HG03196 (cell line): ENCODE measurements around the gene PAPSS1.
"Not testable (repeated sequence)": the region's sequence is repeated elsewhere in the genome, so short reads cannot be mapped to it uniquely, and the experiment has no call there.

ENCODE experiments used
- ATAC-seq: cut with Tn5 transposase; IDR thresholded peaks from one replicate; pipeline ENCODE4 v1.9.1; 2021; ENCODE audit not compliant: unreplicated experiment

PAPSS1 gene

DNA sequence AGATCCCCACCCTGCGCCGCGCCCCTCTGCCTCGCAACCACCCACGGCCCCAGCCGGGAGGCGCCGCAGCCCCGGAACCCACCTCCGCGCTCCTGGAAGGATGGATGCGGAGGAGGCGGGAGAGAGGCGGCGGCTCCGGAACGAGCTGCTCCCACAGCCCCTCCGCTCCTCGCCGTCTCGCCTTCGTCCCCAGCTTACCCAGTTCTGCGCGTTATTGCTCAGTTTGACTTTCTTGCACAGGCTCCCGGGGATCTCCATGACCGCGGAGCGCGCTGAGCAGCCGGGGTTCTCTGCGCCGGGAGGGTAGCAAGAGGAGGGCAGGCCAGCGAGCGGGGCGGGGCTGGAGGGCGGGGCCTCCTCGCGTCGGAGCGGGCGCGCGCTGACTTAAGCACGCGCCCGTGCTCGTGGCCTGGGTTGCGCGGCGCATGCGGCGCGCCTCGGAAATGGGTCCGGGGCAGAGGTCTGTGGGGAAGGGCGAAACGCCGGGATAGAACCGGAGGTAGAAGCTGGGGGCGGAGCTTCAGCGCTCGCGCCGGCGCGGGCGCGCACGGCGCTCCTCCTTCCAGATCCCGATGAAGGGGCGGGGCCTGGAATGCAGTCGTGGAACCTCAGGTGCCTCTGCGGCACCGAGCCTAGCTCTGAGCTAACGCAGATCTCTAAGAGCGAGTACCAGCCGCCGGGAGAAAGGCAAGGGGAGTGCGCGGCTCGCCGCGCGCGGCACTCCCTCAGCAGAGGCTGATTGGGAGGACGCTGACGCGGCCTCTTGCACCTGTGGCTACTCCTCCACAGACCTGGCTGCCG is at the start of gene PAPSS1:
Gene PAPSS1, minus strand, starts transcription at position 313 of the 801 bp plus-strand sequence. Its CDS starts 55 bp downstream, at position 258.
- ATAC-seq, result peak; percentile 90

GRCh38 chr4:107760281-107760947 is 40.4 kb upstream of the PAPSS1 start:
- no peak for ATAC-seq

DNA sequence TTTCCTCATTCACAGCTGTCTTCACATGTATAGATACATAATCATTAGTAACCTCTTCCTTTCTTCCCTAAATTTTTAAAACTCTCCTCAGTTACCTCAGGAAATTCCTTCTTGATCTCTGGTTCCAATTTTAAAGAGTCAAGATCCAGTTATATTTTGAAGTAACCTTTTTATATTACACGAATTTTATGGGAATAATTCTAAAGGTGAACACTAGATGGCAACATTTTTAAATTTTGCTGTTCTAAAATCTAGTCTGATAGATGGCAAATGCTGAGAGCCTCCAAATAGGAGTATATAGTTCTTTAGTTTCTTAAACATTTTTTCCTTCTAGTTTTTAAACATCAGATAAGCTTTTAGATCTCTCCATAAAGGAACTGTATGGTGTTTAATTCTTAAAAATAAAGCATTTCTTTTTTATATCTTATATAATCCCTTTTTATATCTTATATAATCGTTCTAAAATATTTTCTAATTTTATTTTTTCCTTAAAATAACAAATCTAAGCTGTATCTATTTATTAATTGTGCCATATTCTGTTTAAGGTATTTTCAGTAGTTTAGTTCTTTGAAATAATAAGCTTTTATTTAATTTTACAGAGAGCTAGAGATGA is 37.9 kb upstream of the PAPSS1 start:
- ATAC-seq, result no peak

DNA sequence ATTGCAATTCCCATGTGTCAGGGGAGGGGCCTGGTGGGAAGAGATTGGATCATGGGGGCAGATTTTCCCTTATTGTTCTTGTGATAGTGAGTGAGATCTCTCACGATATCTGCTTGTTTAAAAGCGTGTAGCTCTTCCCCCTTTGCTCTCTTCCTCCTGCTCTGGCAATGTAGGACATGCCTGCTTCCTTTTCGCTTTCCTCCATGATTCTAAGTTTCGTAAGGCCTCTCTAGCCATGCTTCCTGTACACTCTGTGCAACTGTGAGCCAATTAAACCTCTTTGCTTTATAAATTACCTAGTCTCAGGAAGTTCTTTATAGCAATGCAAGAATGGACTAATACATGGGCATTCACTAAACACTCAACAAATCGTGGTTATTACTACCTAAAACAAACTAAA is 37.2 kb upstream of the PAPSS1 start:
- no peak for ATAC-seq

DNA sequence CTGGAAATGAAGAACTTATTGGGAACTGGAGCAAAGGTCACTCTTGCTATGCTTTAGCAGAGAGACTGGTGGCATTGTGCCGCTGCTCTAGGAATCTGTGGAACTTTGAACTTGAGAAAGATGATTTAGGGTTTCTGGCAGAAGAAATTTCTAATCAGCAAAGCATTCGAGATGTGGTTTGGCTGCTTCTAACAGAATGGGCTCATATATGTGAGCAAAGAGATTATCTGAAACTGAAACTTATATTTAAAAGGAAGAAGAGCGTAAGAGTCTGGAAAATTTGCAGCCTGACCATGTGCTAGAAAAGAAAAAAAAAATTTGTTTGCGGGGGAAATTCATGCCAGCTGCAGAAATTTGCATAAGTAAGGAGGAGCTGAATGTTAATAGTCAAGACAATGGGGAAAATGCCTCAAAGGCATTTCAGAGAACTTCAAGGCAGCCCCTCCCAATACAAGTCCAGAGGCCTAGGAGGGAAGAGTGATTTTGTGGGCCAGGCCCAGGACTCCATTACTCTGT is 35.9 kb upstream of the PAPSS1 start:
- ATAC-seq, result no peak

DNA sequence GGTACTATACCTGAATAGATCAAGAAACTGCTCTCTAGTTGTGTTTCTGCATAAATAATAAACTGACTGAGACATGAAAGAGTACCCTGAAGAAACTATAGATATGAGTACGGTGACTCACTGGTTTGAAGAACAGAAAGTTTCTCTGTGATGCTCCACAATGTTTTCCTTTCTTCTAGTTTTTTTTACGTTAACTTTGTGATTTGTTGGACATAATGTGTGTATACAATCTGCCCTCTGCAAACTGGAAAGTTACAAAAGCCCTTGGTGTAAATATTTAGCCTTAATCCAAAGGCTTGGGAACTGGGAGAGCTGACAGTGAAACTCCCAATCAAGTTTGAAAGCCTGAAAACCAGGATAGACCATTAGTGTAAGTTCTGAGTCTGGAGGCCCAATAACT is 31.6 kb upstream of the PAPSS1 start:
- no peak for ATAC-seq

- ATAC-seq, result no peak
These were observed 27.9 kb upstream of the PAPSS1 start for GRCh38 chr4:107747748-107748486.

GRCh38 chr4:107746161-107746560 is 26.1 kb upstream of the PAPSS1 start:
- ATAC-seq, result no peak

GRCh38 chr4:107744532-107744931 is 24.5 kb upstream of the PAPSS1 start:
- ATAC-seq, result no peak

GRCh38 chr4:107743532-107743931 is 23.5 kb upstream of the PAPSS1 start:
- ATAC-seq, result peak; percentile 55

GRCh38 chr4:107742791-107743190 is 22.8 kb upstream of the PAPSS1 start:
- no peak for ATAC-seq

DNA sequence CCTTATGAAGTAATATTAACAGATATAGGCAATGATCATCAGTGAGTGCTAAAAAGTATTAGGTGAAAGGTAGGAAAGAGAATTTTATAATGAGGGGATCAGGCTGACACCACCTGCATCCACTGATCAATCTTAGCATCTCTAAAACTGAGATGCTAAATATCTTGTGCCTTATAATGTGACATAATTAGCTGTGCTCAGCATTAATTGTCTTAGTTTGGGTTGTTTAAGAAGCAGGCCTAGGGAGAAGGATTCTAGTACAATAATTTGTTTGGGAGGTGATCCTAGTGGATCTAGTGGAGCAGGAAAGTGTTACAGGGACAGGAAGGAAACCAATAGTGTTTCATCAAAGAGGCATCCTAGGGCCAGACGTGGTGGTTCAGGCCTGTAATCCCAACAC is 22.2 kb upstream of the PAPSS1 start:
- ATAC-seq, result no peak

GRCh38 chr4:107740950-107741701 is 21.1 kb upstream of the PAPSS1 start:
- no peak for ATAC-seq

DNA sequence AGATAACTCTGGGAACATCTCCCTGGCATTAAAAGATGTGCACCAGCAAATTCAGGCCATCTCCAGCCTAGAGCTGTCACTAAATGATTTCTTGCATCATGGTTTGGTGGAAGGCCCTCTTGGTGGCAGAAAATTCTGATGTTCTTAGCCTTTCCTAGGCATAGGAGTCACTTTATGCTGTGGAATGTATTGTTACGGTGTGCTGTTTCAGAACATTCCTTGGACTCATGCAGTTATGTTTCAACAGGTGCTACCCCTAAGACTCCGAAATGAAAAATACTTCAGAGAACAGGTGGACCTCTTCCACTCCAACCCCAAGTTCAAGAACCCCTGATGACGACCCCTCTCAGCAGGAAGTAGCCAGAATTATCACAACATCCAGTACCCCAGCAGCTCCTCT is 20.3 kb upstream of the PAPSS1 start:
- ATAC-seq, result no peak

DNA sequence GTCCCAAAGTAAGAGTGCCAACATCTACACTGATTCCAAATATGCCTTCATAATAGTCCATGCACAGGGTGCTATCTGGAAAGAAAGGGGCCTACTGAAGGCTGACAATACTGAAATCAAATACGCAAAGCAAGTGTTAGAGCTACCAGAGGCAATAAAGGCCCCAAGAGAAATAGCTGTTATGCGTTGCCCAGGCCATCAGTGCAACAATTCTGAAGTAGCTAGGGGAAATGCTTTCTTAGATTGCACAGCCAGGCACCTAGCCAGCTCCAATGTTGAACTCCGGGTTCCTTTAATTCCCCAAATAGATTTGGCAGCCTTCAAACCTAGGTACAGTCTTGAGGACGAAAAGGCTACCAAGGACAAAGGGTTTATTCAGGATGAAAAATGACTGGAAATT is 17.4 kb upstream of the PAPSS1 start:
- no peak for ATAC-seq

DNA sequence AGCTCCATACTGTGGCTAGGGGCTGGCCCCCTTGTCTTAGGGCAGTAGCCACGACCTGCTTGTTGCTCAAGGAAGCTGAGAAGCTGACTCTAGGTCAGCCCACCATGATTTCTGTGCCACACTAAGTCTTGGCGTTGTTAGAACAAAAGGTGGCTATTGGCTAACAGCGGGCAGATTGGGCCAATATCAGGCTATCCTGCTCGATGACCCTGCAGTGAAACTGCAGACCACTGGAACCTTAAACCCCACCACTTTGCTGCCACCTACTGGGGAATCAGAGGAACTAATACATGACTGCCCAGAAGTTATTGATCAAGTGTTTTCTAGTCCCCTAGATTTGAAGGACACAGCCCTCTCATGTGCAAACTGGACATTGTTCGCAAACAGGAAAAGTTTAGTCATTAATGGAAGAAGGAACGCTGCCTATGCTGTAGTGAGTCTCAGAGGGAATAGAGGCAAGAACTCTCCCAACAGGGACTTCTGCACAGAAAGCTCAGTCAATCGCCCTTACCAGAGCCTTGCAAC is 17.0 kb upstream of the PAPSS1 start:
- ATAC-seq, result peak; percentile 63

DNA sequence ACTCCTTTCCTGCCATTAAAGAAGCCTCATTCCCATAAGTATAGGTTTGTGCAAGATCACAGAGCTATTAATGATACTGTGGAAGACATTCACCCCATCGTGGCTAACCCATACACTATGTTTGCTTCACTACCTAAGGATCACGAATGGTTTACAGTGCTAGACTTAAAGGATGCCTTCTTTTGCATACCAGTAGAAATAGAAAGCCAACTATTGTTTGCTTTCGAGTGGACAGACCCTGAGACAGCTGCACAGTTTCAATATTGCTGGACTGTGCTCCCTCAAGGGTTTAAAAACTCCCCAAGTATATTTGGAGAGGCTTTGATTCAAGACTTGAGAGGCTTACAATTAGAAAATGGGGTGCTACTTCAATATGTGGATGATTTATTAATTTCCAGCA is 16.0 kb upstream of the PAPSS1 start:
- ATAC-seq, result peak; percentile 64

- ATAC-seq, result no peak
These were observed 14.1 kb upstream of the PAPSS1 start for GRCh38 chr4:107734120-107734519.

DNA sequence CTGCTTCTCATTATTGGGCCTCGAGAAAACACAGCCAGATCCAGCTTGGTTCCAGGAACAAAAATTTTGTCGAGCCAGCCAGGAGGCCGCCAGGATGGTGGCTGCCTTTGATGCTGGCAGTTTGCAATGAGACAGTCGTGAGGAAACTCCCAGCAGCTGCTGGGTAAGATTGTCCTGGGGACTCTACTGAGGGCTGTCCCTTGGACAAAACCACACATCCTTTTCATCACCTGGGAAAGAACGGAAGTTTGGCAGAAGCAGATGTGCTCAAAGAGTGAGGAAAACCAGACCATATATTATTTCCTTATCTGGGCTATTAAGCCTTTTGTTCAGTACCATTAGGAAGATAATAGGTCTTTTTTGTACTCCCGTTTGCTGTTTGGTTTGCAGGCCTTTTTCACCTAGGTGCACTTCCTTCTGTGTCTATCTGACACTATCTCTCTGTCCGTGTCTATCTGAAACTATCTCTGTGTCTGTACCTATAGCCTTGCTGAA is 13.4 kb upstream of the PAPSS1 start:
- no peak for ATAC-seq

DNA sequence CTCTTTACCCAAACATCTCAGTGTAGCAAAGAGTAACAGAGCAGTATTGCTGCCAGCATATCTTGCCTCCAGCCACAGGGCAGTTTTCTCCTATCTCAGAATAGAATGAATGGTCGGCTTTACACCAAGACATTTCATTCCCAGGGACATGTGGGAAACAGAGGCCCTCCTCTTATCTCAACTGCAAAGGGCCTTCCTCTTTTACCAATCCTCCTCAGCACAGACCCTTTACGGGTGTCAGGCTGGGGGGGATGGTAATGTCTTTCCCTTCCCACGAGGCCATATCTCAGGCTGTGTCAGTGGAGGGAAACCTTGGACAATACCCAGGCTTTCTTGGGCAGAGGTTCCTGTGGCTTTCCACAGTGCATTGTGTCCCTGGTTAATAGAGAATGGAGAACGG is 9.0 kb upstream of the PAPSS1 start:
- ATAC-seq, result not testable (repeated sequence)
